Activated naive CD4-positive, alpha-beta T cell treated with anti-CD3 and anti-CD28 coated beads for 36 hours (primary cell): ENCODE results near the gene HAUS6. TPM values are rescaled to one million over a fixed set of nuclear protein-coding genes. Genes with fewer than 3 reads are reported as not detected.
"Not testable (repeated sequence)": the region's sequence is repeated elsewhere in the genome, so short reads cannot be mapped to it uniquely, and the experiment has no call there.

Source experiments
- CTCF ChIA-PET: fragments of 350-600 bp; sonication (Branson Sonifier 250); formaldehyde crosslinking; loops from one replicate; lab custom pipeline; 2021; ENCODE audit warnings: antibody characterized with exemption; lab: Charles Lee
- DNase-seq: peaks from one replicate; pipeline ENCODE4 v3.0.0-alpha.2; 2020
- H3K27ac Mint-ChIP-seq: one replicate; pipeline ENCODE4 v1.8.0; 2021; ENCODE audit warnings: mild to moderate bottlenecking, mixed read lengths
- H3K27me3 Mint-ChIP-seq: one replicate; pipeline ENCODE4 v1.8.0; 2021; ENCODE audit warnings: low read depth, mixed read lengths
- H3K36me3 Mint-ChIP-seq: one replicate; pipeline ENCODE4 v1.8.0; 2021; ENCODE audit warnings: low read depth, mixed read lengths
- H3K4me1 Mint-ChIP-seq: one replicate; pipeline ENCODE4 v1.8.0; 2021; ENCODE audit warnings: low read depth, mixed read lengths
- H3K4me3 Mint-ChIP-seq: one replicate; pipeline ENCODE4 v1.8.0; 2021; ENCODE audit warnings: mild to moderate bottlenecking, moderate library complexity, mixed read lengths
- H3K9me3 Mint-ChIP-seq: one replicate; pipeline ENCODE4 v1.8.0; 2021; ENCODE audit warnings: mixed read lengths
- intact Hi-C: fragments of 100-400 bp; cut with micrococcal nuclease; formaldehyde crosslinking; loops from one replicate; pipeline ENCODE4 v1.15.1; 2023
- total RNA-seq, 2 experiments: library from RNA; stranded (reverse); gene quantifications; one replicate each; pipeline ENCODE4 v1.2.3, GENCODE V29; 2021

Gene HAUS6, protein sequence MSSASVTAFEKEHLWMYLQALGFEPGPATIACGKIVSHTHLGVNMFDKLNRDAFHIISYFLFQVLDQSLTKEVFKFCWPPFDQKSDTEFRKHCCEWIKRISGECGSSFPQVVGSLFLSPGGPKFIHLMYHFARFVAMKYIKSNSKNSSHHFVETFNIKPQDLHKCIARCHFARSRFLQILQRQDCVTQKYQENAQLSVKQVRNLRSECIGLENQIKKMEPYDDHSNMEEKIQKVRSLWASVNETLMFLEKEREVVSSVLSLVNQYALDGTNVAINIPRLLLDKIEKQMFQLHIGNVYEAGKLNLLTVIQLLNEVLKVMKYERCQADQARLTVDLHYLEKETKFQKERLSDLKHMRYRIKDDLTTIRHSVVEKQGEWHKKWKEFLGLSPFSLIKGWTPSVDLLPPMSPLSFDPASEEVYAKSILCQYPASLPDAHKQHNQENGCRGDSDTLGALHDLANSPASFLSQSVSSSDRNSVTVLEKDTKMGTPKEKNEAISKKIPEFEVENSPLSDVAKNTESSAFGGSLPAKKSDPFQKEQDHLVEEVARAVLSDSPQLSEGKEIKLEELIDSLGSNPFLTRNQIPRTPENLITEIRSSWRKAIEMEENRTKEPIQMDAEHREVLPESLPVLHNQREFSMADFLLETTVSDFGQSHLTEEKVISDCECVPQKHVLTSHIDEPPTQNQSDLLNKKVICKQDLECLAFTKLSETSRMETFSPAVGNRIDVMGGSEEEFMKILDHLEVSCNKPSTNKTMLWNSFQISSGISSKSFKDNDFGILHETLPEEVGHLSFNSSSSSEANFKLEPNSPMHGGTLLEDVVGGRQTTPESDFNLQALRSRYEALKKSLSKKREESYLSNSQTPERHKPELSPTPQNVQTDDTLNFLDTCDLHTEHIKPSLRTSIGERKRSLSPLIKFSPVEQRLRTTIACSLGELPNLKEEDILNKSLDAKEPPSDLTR
- 10 to 100 TPM; 23.6 to 24.1 TPM for total RNA-seq

DNA sequence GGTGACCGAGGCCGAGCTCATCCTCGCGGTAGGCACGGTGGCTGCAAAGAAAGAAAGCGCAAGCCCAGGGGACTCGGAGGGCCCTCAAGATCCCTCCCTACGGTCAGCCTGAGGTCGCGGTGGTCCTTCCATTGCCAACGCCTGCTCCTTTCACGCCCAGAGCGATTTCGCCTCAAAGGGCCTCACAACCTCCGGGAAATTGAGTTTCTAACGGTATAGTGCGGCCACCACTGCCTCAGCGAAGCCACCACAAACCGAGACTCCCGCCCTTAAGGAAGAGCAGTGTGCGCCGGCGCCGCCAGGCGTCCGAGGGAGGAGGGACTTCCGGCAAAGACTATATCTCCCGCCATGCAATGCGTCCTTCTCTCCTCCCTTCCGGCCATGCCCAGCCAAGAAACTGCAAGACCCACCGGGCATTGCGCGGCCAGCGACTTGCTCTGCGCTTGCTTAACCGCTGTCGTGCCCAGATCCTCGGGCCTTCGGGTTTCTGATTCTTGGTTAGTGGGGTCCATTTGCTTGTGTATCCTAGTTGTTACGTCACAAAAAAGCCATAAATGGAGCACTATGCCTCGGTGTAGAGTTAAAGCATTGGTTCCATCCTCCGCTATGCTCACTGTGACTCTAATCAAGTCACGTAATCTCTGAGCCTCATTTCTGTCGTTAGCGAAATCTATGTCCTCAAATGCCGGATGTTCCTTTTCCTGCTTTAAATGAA lies at the start of gene HAUS6:
TSS of gene HAUS6 (minus strand) at position 274 of the 715 bp plus-strand sequence. CDS start at position 21, 253 bp downstream.
- peaks cover 15% of the 10 kb centered on the region for H3K36me3 Mint-ChIP-seq
- H3K9me3 Mint-ChIP-seq: no peaks in the 10 kb centered on the region
- peak within 1 kb of the TSS; percentile 93 for H3K27ac Mint-ChIP-seq
- intact Hi-C loops: loop anchor here (1.0 to 2.0 kb wide), 8 partner anchors 18 to 278 kb away; partner anchors contain the start of genes DENND4C, RPS6 and RRAGA
- DNase-seq: peak; percentile 97
- H3K4me1 Mint-ChIP-seq: peaks cover 22% of the 10 kb centered on the region
- CTCF ChIA-PET: interaction anchor here (1.9 kb wide), 1 partner anchor 71 kb away, joined by 8 read pairs; no protein-coding TSS in a partner anchor
- no peaks in the 10 kb centered on the region for H3K27me3 Mint-ChIP-seq
- peak within 1 kb of the TSS; percentile 94 for H3K4me3 Mint-ChIP-seq

- intact Hi-C loops, DNase-seq, H3K4me3 Mint-ChIP-seq, H3K27me3 Mint-ChIP-seq, H3K36me3 Mint-ChIP-seq, H3K27ac Mint-ChIP-seq, H3K9me3 Mint-ChIP-seq: not testable (repeated sequence)
- CTCF ChIA-PET: interaction anchor here (0.6 to 2.5 kb wide), 2 partner anchors 23 kb away, joined by 5 to 6 read pairs; no protein-coding TSS in a partner anchor
- peaks cover 26% of the 10 kb centered on the region for H3K4me1 Mint-ChIP-seq
Measured at GRCh38 chr9:19152160-19152498, 49.4 kb upstream of the HAUS6 start.

DNA sequence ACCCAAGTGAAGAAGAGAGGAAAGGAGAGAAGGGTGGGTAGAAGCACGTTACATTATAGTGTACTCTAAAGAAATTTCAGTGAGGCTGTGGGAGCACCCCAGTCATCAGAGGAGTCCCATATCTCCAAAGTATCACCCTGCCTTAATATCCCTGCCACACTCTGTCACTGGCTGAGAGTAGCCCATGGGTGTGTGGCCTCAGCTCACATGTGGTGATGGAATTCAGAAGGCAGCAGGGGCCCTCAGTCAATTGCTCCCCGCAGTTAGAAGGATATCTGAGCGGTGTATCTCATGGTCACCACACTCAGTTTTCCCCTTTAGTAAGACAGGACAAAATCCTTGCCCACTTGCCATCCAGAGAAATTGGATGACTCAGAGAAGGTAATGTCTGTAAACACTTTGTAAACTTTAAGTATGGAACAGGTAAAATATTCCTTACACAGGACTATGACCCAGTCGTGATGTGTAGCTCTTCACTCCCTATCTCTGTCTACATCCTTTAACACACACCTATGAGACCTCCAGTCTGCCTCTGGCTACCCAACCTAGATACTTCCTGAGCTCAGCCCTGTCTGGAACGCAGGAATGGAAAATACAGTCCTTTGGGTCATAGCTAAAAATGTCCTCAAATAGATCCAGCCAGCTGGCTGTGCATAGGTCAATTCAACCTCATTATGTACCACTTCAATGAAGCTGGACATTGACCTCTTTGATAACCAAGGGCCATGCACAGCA lies 48.9 kb upstream of the HAUS6 start:
- H3K36me3 Mint-ChIP-seq: no peaks in the 10 kb centered on the region
- H3K4me3 Mint-ChIP-seq: no peak overlapping the region
- intact Hi-C loops: no loop called here
- H3K4me1 Mint-ChIP-seq: peaks cover 23% of the 10 kb centered on the region
- H3K27ac Mint-ChIP-seq: no peak overlapping the region
- no peaks in the 10 kb centered on the region for H3K9me3 Mint-ChIP-seq
- no peak for DNase-seq
- H3K27me3 Mint-ChIP-seq: no peaks in the 10 kb centered on the region
- CTCF ChIA-PET: interaction anchor here (0.6 to 2.5 kb wide), 3 partner anchors 22 to 314 kb away, joined by 4 to 6 read pairs (median 5); no protein-coding TSS in a partner anchor

- Mint-ChIP-seq H3K4me1 (peaks cover 9% of the 10 kb centered on the region), H3K27ac (no peak overlapping the region), H3K36me3 (no peaks in the 10 kb centered on the region), H3K9me3 (no peaks in the 10 kb centered on the region), H3K27me3 (no peaks in the 10 kb centered on the region), H3K4me3 (no peak overlapping the region)
- CTCF ChIA-PET: no interaction called here
- DNase-seq: no peak
- intact Hi-C loops: no loop called here
Measured at GRCh38 chr9:19149230-19149629, 46.5 kb upstream of the HAUS6 start.

DNA sequence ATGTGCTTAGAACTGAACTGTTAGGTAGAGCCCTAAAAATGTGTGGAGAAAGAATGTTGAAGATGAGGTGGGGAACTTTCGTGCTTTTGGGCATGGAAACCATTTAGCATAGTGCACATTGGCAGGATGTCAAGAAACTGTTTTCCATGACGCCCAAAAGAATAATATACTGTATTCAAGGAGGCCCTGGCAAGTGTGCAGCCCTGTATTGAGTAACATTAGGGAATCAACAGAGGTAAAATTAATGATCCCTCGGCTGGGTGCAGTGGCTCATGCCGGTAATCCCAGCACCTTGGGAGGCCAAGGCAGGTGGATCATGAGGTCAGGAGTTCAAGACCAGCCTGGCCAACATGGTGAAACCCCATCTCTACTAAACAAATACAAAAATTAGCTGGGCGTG lies 45.5 kb upstream of the HAUS6 start:
- intact Hi-C loops: no loop called here
- Mint-ChIP-seq H3K36me3 (no peaks in the 10 kb centered on the region), H3K27me3 (no peaks in the 10 kb centered on the region), H3K27ac (no peak overlapping the region), H3K4me3 (no peak overlapping the region), H3K9me3 (no peaks in the 10 kb centered on the region), H3K4me1 (no peaks in the 10 kb centered on the region)
- DNase-seq: no peak
- CTCF ChIA-PET: no interaction called here

DNA sequence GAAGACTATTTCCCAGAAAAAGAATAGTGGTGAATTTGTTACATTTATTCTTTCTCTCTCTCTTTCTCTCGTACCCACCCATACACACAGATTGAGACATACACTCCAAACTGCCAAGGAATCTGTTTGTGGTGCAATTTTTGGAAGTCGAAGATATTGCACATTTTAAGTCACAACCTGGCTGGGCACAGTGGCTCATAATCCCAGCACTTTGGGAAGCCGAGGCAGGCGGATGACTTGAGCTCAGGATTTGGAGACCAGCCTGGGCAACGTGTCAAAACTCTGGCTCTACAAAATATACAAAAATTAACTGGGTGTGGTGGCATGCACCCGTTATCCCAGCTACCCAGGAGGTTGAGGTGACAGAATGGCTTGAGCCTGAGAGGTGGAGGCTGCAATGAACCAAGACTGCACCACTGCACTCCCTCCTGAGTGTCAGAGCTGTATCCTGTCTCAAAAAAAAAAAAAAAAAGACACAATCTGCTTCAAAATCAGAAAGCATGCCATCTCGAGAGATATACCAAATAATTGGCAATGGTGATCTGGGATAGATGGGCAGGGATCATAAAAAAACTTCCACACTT lies 43.8 kb upstream of the HAUS6 start:
- no peaks in the 10 kb centered on the region for H3K4me1 Mint-ChIP-seq
- H3K36me3 Mint-ChIP-seq: no peaks in the 10 kb centered on the region
- CTCF ChIA-PET: interaction anchor here (1.1 kb wide), 1 partner anchor 10 kb away, joined by 3 read pairs; no protein-coding TSS in a partner anchor
- intact Hi-C loops: no loop called here
- H3K9me3 Mint-ChIP-seq: no peaks in the 10 kb centered on the region
- no peaks in the 10 kb centered on the region for H3K27me3 Mint-ChIP-seq
- no peak overlapping the region for H3K27ac Mint-ChIP-seq
- no peak for DNase-seq
- no peak overlapping the region for H3K4me3 Mint-ChIP-seq

DNA sequence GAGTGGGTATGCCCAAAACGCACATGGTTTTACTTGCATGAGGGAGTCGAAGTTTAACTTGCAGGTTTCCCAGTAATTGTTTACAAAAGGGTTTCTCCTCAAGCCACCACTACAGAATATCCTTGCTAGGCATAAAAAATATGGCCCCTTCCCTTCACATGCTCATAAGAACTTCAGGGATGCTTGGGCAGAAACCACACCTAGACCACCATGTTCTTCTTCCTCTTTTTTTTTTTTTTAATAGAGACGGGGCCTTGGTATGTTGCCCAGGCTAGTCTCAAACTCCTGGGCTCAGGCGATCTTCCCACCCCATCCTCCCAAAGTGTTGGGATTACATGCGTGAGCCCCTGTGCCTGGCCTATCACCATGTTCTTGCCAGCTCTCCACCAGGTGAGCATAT lies 43.2 kb upstream of the HAUS6 start:
- Mint-ChIP-seq H3K36me3 (no peaks in the 10 kb centered on the region), H3K4me1 (no peaks in the 10 kb centered on the region), H3K27ac (no peak overlapping the region), H3K27me3 (no peaks in the 10 kb centered on the region), H3K4me3 (no peak overlapping the region), H3K9me3 (no peaks in the 10 kb centered on the region)
- intact Hi-C loops: no loop called here
- no peak for DNase-seq
- CTCF ChIA-PET: interaction anchor here (1.3 kb wide), 1 partner anchor 12 kb away, joined by 3 read pairs; no protein-coding TSS in a partner anchor

DNA sequence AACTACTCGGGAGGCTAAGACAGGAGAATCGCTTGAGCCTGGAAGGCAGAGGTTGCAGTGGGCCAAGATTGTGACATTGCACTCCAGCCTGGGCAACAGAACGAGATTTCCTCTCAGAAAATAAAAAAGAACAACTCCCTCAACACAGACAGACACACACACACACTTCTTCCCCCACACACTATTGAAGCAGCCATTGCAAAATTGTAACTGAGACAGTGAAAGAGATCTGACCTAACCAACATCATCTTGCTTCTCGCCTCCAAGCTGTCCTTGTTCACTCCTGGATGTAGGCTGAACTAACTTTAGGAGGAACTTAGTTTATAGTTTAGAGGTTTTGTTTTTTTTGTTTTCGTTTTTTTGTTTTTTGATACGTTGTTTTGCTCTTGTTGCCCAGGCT lies 37.6 kb upstream of the HAUS6 start:
- Mint-ChIP-seq H3K27me3 (no peaks in the 10 kb centered on the region), H3K36me3 (no peaks in the 10 kb centered on the region), H3K4me3 (no peak overlapping the region), H3K27ac (no peak overlapping the region), H3K9me3 (no peaks in the 10 kb centered on the region), H3K4me1 (peaks cover 3% of the 10 kb centered on the region)
- intact Hi-C loops: no loop called here
- CTCF ChIA-PET: interaction anchor here (0.6 kb wide), 1 partner anchor 13 kb away, joined by 5 read pairs; no protein-coding TSS in a partner anchor
- no peak for DNase-seq

GRCh38 chr9:19138084-19138483 lies 35.4 kb upstream of the HAUS6 start:
- no peak for DNase-seq
- no peak overlapping the region for H3K27ac Mint-ChIP-seq
- no peaks in the 10 kb centered on the region for H3K27me3 Mint-ChIP-seq
- no peaks in the 10 kb centered on the region for H3K36me3 Mint-ChIP-seq
- intact Hi-C loops: no loop called here
- H3K9me3 Mint-ChIP-seq: no peaks in the 10 kb centered on the region
- CTCF ChIA-PET: no interaction called here
- no peak overlapping the region for H3K4me3 Mint-ChIP-seq
- H3K4me1 Mint-ChIP-seq: peaks cover 3% of the 10 kb centered on the region

DNA sequence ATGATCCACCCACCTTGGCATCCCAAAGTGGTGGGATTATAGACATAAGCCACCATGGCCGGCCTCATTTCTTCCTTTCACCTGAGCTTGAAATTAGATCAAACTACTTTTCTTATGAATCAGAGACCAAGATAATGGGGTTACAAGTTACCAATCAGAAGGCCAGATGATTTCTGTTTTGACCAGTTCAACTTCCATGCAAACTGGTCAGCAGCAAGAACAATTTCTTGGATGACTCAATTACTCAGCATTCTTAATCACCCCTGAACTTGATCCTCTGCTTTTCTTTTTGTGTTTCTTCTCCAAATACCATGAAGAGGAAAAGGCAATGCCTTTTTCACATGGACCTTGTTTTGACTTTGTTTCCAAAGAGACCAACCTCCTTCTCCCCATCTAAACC lies 34.6 kb upstream of the HAUS6 start:
- intact Hi-C loops: no loop called here
- no peaks in the 10 kb centered on the region for H3K36me3 Mint-ChIP-seq
- H3K9me3 Mint-ChIP-seq: no peaks in the 10 kb centered on the region
- CTCF ChIA-PET: interaction anchor here (0.6 to 0.7 kb wide), 2 partner anchors 9 to 109 kb away, joined by 3 read pairs; no protein-coding TSS in a partner anchor
- H3K4me1 Mint-ChIP-seq: peaks cover 3% of the 10 kb centered on the region
- DNase-seq: no peak
- no peak overlapping the region for H3K27ac Mint-ChIP-seq
- H3K4me3 Mint-ChIP-seq: no peak overlapping the region
- H3K27me3 Mint-ChIP-seq: no peaks in the 10 kb centered on the region

GRCh38 chr9:19136129-19136528 lies 33.4 kb upstream of the HAUS6 start:
- Mint-ChIP-seq H3K27me3 (no peaks in the 10 kb centered on the region), H3K4me3 (no peak overlapping the region), H3K36me3 (no peaks in the 10 kb centered on the region), H3K4me1 (peaks cover 3% of the 10 kb centered on the region), H3K9me3 (no peaks in the 10 kb centered on the region), H3K27ac (no peak overlapping the region)
- intact Hi-C loops: no loop called here
- DNase-seq: no peak
- CTCF ChIA-PET: interaction anchor here (0.6 to 1.2 kb wide), 3 partner anchors 21 to 87 kb away, joined by 3 to 5 read pairs (median 4); partner anchors contain the start of gene RRAGA
